GM18502 (cell line): ENCODE results near the gene OR2L5.

Source experiments
- ATAC-seq: cut with Tn5 transposase; IDR thresholded peaks from one replicate; pipeline ENCODE4 v1.9.1; 2021; ENCODE audit warnings: mild to moderate bottlenecking; ENCODE audit not compliant: unreplicated experiment, poor library complexity

Gene OR2L5

GRCh38 chr1:248013229-248013710 is at the start of gene OR2L5:
Gene OR2L5 (plus strand): TSS chr1:248013660. CDS start chr1:248021948, 8,288 bp downstream.
- ATAC-seq: no peak

- no peak for ATAC-seq
Observed at GRCh38 chr1:247964933-247965332, 48.5 kb upstream of the OR2L5 start, which contains the start of gene OR2AK2. Gene OR2AK2 (plus strand): TSS chr1:247965233. CDS start chr1:247965377, 144 bp downstream.

- ATAC-seq: peak; percentile 89
Observed at GRCh38 chr1:247966532-247967204, 46.8 kb upstream of the OR2L5 start.

GRCh38 chr1:247992986-247993385 is 20.5 kb upstream of the OR2L5 start:
- ATAC-seq: no peak

GRCh38 chr1:247998811-247999210 is 14.6 kb upstream of the OR2L5 start:
- no peak for ATAC-seq

- ATAC-seq: no peak
Observed at GRCh38 chr1:248000169-248000568, 13.3 kb upstream of the OR2L5 start.

- ATAC-seq: no peak
Observed at GRCh38 chr1:248007778-248008177, 5.7 kb upstream of the OR2L5 start.

- ATAC-seq: no peak
Observed at GRCh38 chr1:248009681-248010080, 3.8 kb upstream of the OR2L5 start.

- no peak for ATAC-seq
Observed at GRCh38 chr1:248015803-248016202, 2.3 kb downstream of the OR2L5 start.

GRCh38 chr1:248029770-248030169 is 16.3 kb downstream of the OR2L5 start, which contains the start of gene OR2L2:
Gene OR2L2 (plus strand): TSS chr1:248030070. CDS start chr1:248038268, 8,198 bp downstream.
- no peak for ATAC-seq

- ATAC-seq: no peak
Observed at GRCh38 chr1:248045209-248045608, 31.7 kb downstream of the OR2L5 start.

- ATAC-seq: no peak
Observed at GRCh38 chr1:248046536-248046935, 33.1 kb downstream of the OR2L5 start, which contains the start of gene OR2L3. Gene OR2L3 (plus strand): TSS chr1:248046836. CDS start chr1:248060682, 13,846 bp downstream.

- ATAC-seq: no peak
Observed at GRCh38 chr1:248047008-248047407, 33.5 kb downstream of the OR2L5 start.

GRCh38 chr1:248054671-248055070 is 41.2 kb downstream of the OR2L5 start:
- no peak for ATAC-seq

GRCh38 chr1:248055261-248055660 is 41.8 kb downstream of the OR2L5 start:
- no peak for ATAC-seq

GRCh38 chr1:248065071-248065470 is 51.6 kb downstream of the OR2L5 start:
- no peak for ATAC-seq

- ATAC-seq: no peak
Observed at GRCh38 chr1:248065604-248066003, 52.1 kb downstream of the OR2L5 start.
